A673 (cell line): ENCODE data around the gene ARHGEF6.

ENCODE experiments used
- EZH2 ChIP-seq: fragments of 200-600 bp; sonication (generic); IDR thresholded peaks from 2 replicates; pipeline ENCODE4 v1.6.1; 2017; ENCODE audit warnings: borderline replicate concordance, low read depth, mild to moderate bottlenecking, mixed read lengths, antibody characterized with exemption, low read length; ENCODE audit not compliant: poor library complexity, severe bottlenecking
- TF ChIP-seq, protein P1 (sequence below): fragments of 300-800, 200-600 bp; sonication (generic); conservative IDR thresholded peaks from 2 replicates; pipeline ENCODE4 v1.5.1; 2017; ENCODE audit warnings: low read depth, mild to moderate bottlenecking, antibody characterized with exemption, low read length, moderate library complexity, mixed read lengths

GRCh38 chrX:136780763-136781162 is at the start of gene ARHGEF6:
- TF ChIP-seq, protein P1, sequence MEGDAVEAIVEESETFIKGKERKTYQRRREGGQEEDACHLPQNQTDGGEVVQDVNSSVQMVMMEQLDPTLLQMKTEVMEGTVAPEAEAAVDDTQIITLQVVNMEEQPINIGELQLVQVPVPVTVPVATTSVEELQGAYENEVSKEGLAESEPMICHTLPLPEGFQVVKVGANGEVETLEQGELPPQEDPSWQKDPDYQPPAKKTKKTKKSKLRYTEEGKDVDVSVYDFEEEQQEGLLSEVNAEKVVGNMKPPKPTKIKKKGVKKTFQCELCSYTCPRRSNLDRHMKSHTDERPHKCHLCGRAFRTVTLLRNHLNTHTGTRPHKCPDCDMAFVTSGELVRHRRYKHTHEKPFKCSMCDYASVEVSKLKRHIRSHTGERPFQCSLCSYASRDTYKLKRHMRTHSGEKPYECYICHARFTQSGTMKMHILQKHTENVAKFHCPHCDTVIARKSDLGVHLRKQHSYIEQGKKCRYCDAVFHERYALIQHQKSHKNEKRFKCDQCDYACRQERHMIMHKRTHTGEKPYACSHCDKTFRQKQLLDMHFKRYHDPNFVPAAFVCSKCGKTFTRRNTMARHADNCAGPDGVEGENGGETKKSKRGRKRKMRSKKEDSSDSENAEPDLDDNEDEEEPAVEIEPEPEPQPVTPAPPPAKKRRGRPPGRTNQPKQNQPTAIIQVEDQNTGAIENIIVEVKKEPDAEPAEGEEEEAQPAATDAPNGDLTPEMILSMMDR: no peak
- TF ChIP-seq EZH2: no peak
